ENCODE results near the gene MUSK. TPM values are rescaled to one million over a fixed set of nuclear protein-coding genes. Genes with fewer than 3 reads are reported as not detected.

Gene MUSK
- total and polyA plus RNA-seq, 2 donors (not counting 3 experiments of a cell fraction or from before 2014, with no cell fraction given) = 0.08 TPM; not detected in 1

- Histone ChIP-seq H3K4me3 (replicated peaks in 1 of 3; ENCODE audit: insufficient read depth in 1 of 3, low read depth in 1 of 3, low read length in 3 of 3) (no peak overlapping the region), H2AFZ (ENCODE audit: low read depth, low read length) (no peak overlapping the region), H3K9me1 (replicated peaks; ENCODE audit: control insufficient read depth, extremely low read depth, insufficient read depth, low read length) (no peaks in the 10 kb centered on the region), H3K9me3 (replicated peaks; ENCODE audit: control insufficient read depth, insufficient read depth, low read length) (no peaks in the 10 kb centered on the region), H3K79me2 (ENCODE audit: control insufficient read depth, insufficient read depth, low read length) (no peaks in the 10 kb centered on the region), H3K4me2 (ENCODE audit: insufficient read depth, low read length) (no peak overlapping the region), H3K36me3 (ENCODE audit: control insufficient read depth in 2 of 2, extremely low read depth in 1 of 2, insufficient read depth in 2 of 2, low read length in 2 of 2) (no peaks in the 10 kb centered on the region), H3K4me1 (ENCODE audit: control insufficient read depth, extremely low read depth, insufficient read depth, low read length) (no peaks in the 10 kb centered on the region), H4K20me1 (replicated peaks; ENCODE audit: control insufficient read depth, extremely low read depth, insufficient read depth, low read length) (no peaks in the 10 kb centered on the region), H3K27ac (ENCODE audit: insufficient read depth, low read depth, low read length) (no peak overlapping the region), H3K27me3 (ENCODE audit: control insufficient read depth in 2 of 2, insufficient read depth in 2 of 2, low read length in 2 of 2) (no peaks in the 10 kb centered on the region), H3K9ac (replicated peaks; ENCODE audit: extremely low read depth, insufficient read depth, low read length) (no peak overlapping the region)
- TF ChIP-seq MAX (IDR thresholded peaks at IDR 0.05; ENCODE audit: insufficient read depth, insufficient read length) = no peak
- TF ChIP-seq JUN (IDR thresholded peaks at IDR 0.05; ENCODE audit: borderline replicate concordance, insufficient read depth, insufficient read length, low read depth) = no peak
- TF ChIP-seq MYC (IDR thresholded peaks at IDR 0.05; ENCODE audit: low read depth, low read length) = no peak
- TF ChIP-seq GATA2 (IDR thresholded peaks at IDR 0.05; ENCODE audit: insufficient read depth, insufficient read length, low read depth, low read length) = no peak
- no peak for TF ChIP-seq POLR2AphosphoS5 (IDR thresholded peaks at IDR 0.05; ENCODE audit: insufficient read depth, low read depth, low read length)
- TF ChIP-seq CTCF (IDR thresholded peaks at IDR 0.05; ENCODE audit: extremely low read depth in 1 of 2, insufficient read depth in 1 of 2, low read depth in 1 of 2, low read length in 2 of 2) = no peak
- no peak for TF ChIP-seq FOS (IDR thresholded peaks at IDR 0.05; ENCODE audit: borderline replicate concordance, insufficient read depth, low read length)
- TF ChIP-seq POLR2A (IDR thresholded peaks at IDR 0.05; ENCODE audit: low read depth, low read length) = no peak
- TF ChIP-seq EZH2 (IDR thresholded peaks at IDR 0.05; ENCODE audit: borderline replicate concordance, low read depth, low read length, severe bottlenecking) = no peak
- POLR2A ChIA-PET = no interaction called here
- DNase-seq (ENCODE audit: low read depth, low spot score) (no peak), FAIRE-seq (no peak)
- intact Hi-C loops (cut with micrococcal nuclease) (no loop called here), dilution Hi-C loops (cut with MboI; ENCODE audit: extremely low pct_ligation_motif_present, low sequenced_read_pairs) (no loop called here)
- CTCF ChIA-PET = no interaction called here
- no TSS peak for BruUV-seq (replicated peaks)
These were observed 101.1 kb downstream of the MUSK start for GRCh38 chr9:110769667-110770066.

Data from endothelial cell of umbilical vein (primary cell).